Dermis blood vessel endothelial cell (primary cell): ENCODE results near the gene ECT2L. TPM values are rescaled to one million over a fixed set of nuclear protein-coding genes. Genes with fewer than 3 reads are reported as not detected.

Source experiments
- DNase-seq: peaks from one replicate; pipeline ENCODE4 v3.0.0; 2010
- total RNA-seq: library from RNA; depleted of rRNA; stranded (reverse); fragments of >200 nt; gene quantifications from 2 replicates; pipeline ENCODE4 v1.2.3, GENCODE V29; 2014

The ECT2L gene, protein sequence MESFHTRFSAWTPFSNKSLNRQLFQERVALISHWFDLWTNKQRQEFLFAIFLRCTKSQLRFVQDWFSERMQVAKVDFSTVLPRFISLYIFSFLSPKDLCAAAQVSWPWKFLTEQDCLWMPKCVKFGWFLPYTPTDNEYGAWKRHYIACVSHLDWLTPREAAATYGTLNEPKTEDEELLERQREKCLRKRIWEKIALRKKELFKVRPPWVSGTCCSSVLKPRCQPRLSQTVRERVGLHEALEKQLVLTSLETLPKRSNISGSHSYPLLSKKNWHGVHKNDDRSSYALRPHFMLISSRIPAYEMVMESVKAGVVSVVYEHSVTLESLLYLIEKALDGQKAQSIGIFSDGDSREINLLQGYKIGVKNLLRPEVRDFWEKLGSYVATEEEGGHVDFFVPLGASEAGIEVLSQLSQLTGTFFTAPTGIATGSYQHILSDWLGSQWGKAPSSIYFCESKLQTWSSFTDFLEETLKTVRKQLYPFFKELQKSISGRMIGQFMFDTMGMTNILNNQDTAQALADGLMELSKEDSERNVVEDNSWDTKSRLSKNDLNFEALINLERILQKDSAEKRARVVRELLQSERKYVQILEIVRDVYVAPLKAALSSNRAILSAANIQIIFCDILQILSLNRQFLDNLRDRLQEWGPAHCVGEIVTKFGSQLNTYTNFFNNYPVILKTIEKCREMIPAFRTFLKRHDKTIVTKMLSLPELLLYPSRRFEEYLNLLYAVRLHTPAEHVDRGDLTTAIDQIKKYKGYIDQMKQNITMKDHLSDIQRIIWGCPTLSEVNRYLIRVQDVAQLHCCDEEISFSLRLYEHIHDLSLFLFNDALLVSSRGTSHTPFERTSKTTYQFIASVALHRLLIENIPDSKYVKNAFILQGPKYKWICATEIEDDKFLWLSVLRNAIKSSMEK
- not detected in 2 replicates for total RNA-seq

GRCh38 chr6:138795809-138796603 is at the start of gene ECT2L:
TSS of gene ECT2L (plus strand) at chr6:138796087. CDS start at chr6:138813275, 17,188 bp downstream.
- peak; percentile 61 for DNase-seq

GRCh38 chr6:138752017-138752416 is 43.9 kb upstream of the ECT2L start:
- no peak for DNase-seq

DNA sequence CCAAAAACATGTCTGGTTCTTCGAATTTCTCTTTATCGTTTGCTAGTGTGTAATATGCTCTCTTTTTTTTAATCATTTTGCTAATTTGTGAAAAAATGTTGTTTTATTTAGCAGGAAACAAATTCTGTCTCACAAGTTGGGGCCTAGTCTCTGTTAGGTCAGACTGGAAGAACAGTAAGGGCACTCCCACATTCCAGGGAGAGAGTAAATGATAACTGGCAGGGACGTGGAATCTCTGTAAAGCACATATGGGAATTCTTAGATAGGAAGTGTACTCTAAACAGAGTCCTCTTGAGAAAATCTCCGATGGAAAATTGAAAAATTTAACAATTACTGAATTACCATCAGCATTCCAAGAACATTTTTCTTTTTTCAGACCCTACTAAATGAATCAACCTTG is 38.8 kb upstream of the ECT2L start:
- DNase-seq = no peak

DNA sequence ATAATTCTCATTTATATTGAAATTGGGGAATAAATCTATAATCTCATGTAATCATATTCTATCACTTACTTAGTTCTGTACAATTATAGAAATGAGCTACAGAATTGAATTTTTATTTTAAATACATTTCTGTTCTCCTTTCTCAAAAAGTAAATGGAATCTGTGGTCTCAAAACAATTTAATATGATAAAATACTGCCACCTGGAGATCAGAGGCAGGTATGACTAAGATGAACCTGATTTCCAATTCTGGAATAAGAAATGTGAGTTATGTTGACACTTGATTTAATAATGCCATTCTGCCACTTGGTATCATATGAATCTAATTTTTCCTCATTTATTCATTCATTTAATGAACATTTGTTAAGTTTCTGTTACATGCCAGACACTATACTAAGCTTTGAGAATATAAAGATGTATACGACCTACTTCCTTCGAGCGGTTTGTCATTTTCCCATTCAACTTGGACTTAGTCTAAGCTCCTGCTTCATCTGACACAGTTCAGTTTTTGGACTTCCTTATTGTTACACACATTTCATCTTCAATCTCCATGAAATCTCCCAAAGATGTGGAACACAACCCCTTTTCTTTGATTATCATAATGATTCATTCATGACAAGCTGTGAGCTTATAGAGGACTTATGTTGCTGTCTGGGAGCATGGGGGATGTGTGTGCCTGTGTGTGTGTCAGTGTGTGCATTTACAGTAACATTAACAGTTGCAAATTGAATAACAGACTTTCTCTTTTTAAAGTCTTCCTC is 29.8 kb upstream of the ECT2L start:
- DNase-seq = peak; percentile 71

DNA sequence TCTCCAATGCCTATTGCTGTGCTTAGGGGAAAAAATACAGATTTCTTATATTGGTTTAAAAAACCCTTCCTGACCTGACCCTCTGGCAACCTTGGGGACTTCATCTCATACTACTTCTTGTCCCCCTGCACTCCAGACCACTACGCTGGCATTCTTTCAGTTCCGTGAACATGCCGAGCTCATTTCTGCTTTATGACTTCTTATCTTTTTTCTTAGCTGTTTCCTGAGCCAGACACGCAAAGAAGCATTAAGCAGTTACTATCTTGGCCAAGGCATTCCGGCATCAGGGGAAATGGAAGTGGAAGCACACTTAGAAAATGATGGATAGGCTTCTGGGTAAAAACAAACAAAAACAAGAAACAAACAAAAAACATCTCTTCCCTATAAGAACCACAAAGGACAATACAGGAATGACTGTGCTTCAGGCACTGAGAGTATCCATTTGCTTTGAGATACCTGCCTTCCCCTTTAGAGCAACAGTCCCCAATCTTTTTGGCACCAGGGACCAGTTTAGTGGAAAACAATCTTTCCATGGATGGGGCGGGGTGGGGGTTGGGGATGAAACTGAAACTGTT is 26.7 kb upstream of the ECT2L start:
- DNase-seq = peak; percentile 74

DNA sequence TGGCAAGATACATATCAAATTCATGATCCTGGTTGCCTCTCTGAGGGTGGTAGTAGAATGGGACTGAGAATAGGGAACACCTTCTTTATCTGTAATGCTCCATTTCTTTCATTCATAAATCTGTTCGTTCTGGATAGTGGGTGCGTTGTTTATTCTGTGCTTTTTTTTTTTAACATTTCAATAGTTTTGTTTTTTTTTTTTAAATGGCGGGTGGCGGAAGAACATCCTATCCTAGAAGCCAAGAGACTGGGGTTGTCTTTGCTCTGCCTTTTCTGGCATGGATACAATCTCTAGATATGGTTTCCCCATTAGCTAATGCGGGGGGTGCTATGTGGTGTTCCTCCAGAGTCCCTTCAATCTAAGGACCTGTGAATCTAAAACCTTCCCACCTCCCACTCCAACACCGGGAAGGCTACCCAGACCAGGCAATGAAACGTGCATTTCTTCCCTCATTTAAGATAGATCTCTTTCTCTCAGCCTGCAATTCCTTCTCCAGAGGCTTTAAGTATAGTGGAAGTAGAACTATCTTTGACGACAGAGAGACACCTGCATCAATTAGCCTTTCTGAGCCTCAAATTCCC is 23.2 kb upstream of the ECT2L start:
- no peak for DNase-seq

DNA sequence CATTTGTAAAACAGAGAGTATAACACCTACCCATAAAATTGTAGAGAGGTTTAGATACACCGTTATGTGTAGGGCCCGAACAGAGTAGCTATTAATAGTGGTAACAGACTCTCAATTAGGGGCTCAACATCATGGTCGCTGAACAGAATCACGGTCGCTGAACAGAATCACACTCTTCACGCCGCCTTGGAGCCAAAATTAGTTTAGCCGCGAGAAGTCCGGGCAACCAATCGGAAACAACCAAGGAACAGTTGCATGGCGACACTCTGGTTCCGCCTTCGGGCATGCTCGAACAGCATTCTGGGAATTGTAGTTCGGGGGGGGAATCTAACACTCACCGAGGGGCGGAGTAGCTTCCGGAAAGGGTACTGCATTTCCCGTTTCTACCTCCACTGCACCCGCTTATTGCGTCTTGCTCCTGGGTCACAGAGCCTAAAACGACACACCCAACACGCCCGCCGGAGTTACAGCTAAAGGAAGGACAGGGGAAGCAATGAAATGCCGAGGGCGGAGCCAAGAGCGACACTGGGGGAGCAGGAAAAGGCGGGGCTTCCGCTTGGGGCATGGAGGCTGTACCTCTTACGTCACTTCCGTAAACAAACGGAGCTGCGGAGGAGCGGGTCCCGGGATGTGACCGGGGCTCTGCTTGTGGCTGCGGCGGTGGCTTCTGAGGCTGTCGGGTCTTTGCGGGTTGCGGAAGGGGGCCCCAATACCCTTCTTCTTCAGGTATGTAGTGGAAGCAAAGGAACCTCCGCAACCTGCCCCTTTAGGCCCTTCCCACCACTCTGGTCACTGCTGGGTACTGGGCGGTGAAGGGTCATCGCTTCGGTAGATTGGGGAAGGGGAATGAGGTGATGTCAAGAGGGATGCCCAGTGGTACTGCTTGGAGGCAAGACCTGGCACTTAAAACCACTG is 22.5 kb upstream of the ECT2L start, which contains the start of gene CCDC28A:
Gene CCDC28A (plus strand): TSS at position 593 of the 915 bp plus-strand sequence. CDS start 2,352 bp downstream, outside the sequence.
- DNase-seq = peak; percentile 97

GRCh38 chr6:138774370-138774769 is 21.5 kb upstream of the ECT2L start:
- DNase-seq = no peak

- DNase-seq = no peak
Observed at GRCh38 chr6:138776659-138777058, 19.2 kb upstream of the ECT2L start.

GRCh38 chr6:138778331-138778730 is 17.6 kb upstream of the ECT2L start:
- no peak for DNase-seq

- DNase-seq = peak; percentile 42
Observed at GRCh38 chr6:138782243-138782642, 13.6 kb upstream of the ECT2L start.

GRCh38 chr6:138785079-138785478 is 10.8 kb upstream of the ECT2L start:
- peak; percentile 58 for DNase-seq

DNA sequence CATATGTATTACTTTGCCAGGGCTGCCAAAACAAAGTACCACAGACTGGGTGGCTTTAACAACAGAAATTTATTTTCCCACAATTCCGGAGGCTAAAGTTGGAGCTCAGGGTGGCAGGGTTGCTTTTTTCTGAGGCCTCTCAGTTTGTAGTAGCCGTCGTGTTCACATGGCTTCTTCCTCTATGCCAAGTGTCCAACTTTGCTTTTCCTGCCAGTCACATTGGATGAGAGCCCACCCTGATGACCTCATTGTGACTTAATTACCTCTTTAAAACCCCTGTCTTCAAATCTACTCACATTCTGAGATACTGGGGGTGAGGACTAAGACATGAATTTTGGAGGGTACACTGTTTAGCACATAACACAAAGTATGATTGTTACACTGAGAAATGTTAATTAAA is 9.9 kb upstream of the ECT2L start:
- DNase-seq = peak; percentile 60

DNA sequence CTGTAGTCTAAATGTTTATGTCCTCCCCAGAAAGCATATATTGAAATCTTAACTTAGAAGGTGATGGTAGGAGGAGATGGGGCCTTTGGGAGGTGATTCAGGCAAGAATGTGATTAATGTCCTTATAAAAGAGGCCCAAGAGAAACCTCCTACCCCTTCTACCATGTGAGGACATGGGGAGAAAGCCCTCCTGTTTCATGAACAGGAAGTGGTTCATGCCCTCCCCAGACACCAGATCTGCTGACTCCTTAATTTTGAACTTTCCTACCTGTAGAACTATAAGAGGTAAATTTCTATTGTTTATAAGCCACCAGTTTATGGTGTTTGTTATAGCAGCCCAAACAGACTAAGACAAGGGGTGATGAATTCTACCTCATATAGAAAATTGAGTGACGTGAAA is 8.7 kb upstream of the ECT2L start:
- no peak for DNase-seq

DNA sequence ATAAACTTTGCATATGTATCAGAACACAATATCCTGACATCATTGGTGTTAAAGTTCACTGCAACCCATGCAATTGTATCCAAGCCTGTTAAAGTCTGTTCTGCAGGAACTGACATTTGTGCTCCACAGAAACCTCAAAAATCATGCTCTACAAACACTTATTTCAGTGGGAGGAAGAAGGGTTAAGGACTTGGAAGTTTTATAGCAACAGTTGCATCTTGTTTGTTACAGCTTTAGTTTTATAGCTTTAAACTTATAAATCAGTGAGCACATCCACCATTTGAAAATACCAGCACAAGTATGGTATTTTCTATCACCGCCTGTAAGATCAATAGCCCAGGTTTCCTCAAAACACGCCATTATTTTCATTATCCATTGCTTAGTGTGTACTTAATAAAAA is 884 bp downstream of the ECT2L start:
- no peak for DNase-seq

DNA sequence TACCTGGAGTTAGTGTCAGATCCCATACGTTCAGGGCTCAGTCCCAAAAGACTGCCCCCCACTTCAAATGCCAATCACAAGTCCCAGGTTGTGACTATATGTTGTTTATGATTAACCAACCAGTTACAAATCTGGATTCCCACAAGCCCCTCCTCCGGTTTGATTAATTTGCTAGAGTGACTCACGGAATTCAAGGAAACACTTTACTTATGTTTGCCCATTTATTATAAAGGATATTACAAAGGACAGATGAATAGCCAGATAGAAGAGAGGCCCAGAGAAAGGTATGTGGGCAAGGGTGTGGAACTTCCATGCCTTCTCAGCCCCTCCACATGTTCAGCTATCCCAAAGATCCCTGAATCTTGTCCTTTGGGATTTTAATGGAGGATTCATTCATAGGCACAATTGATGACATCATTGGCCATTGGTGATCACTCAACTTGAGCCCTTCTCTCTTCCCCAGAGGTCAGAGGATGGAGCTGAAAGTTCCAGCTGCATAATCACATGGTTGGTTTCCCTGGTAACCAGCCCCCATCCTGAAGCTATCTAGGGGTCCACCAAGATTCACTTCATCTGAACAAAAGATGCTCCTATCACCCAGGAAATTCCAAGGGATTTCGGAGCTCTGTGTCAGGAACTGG is 2.0 kb downstream of the ECT2L start:
- DNase-seq = no peak

GRCh38 chr6:138800377-138801150 is 4.7 kb downstream of the ECT2L start:
- no peak for DNase-seq

DNA sequence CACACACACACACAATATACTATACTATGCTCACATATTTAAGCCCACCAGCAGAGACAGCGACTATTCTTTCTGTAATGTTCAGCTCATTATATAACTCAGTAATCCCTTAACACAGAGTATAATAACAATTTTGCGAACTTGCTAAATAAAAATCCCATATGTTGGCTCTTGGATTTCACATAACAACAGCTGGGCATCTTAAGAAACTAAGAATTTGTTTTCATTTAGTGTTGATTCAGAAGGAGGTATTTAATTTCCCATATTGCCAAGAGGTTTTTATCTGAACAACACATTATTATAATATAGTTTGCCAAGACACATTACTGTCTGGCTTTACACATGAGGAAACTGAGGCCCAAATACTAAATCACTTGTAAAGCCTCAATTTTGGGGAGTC is 7.4 kb downstream of the ECT2L start:
- no peak for DNase-seq

DNA sequence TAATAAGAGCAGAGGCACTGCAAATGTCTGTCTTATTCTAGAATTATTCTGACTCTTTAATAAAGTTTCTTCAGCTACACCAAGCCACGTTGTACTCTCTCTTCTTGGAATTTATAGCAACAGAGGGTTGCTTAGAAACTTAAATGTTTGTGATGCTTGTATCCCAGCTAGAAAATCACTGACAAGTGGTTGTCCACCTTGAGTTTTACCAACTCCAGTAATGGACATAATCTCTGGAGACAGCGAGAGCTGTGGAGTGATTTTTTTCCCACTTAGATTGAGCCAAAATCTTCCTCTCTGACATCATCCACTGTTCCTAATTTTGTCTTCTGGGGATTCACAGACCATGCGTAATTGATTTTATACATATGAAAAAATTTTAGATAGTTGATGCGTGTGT is 8.0 kb downstream of the ECT2L start:
- DNase-seq = no peak
